Prostate gland (tissue), 2 donors: ENCODE measurements around the gene HRNR. TPM values are rescaled to one million over a fixed set of nuclear protein-coding genes. Genes with fewer than 3 reads are reported as not detected.
A peak's percentile ranks its signal among the peaks of the same experiment; 100 is the strongest.

Experiments used
- DNase-seq: peaks from one replicate; pipeline ENCODE4 v3.0.0-alpha.2; 2019; ENCODE audit warnings: low spot score
- H3K27ac ChIP-seq, 2 donors: fragments of 200-600 bp; sonication (generic); 2 replicates each; pipeline ENCODE4 v1.5.1; 2017 to 2019
- H3K27me3 ChIP-seq: fragments of 200-600 bp; sonication (generic); replicated peaks from 2 replicates; pipeline ENCODE4 v1.5.1; 2019; ENCODE audit not compliant: insufficient read depth
- H3K36me3 ChIP-seq, 2 donors: fragments of 200-600 bp; sonication (generic); 1 replicate in 1 of 2; 2 replicates in 1 of 2; pipeline versions ENCODE4 v1.5.1 to v1.8.1; 2017 to 2019
- H3K4me1 ChIP-seq: fragments of 200-600 bp; sonication (generic); replicated peaks from 2 replicates; pipeline ENCODE4 v1.5.1; 2019
- H3K4me3 ChIP-seq, 2 donors: fragments of 200-600 bp; sonication (generic); 2 replicates each; pipeline ENCODE4 v1.5.1; 2017 to 2019
- H3K9me3 ChIP-seq: fragments of 200-600 bp; sonication (generic); 2 replicates; pipeline ENCODE4 v1.5.1; 2017
- POLR2A ChIP-seq: fragments of 450-650 bp; IDR thresholded peaks from one replicate; pipeline ENCODE4 v1.6.1; 2016; ENCODE audit warnings: antibody characterized with exemption, mild to moderate bottlenecking
- POLR2AphosphoS5 ChIP-seq: sonication (generic); formaldehyde crosslinking; IDR thresholded peaks from one replicate; pipeline ENCODE4 v1.6.1; 2017; ENCODE audit warnings: antibody characterized with exemption
- WGBS: methylation state at CpG from one replicate; pipeline ENCODE4 v1.1.5; 2018; 5-methylcytosine and 5-hydroxymethylcytosine counted together
- intact Hi-C: fragments of 100-400 bp; cut with DNase I; formaldehyde crosslinking; loops from one replicate; pipeline ENCODE4 v1.14.2; 2022
- total RNA-seq, 2 donors: library from RNA; depleted of rRNA; stranded (reverse); fragments of >200 nt; gene quantifications; one replicate each; pipeline ENCODE4 v1.1.0, GENCODE V29; 2016
- TF ChIP-seq, protein P1 (sequence below), 4 experiments: fragments of 200-600 bp in 2 of 4; fragments of 450-650 bp in 2 of 4; sonication (generic) in 2 of 4; IDR thresholded peaks; 1 replicate in 3 of 4; 2 replicates in 1 of 4; pipeline ENCODE4 v1.5.1; 2016 to 2019; ENCODE audit warnings: antibody characterized with exemption in 4 of 4, mild to moderate bottlenecking in 2 of 4, moderate library complexity in 2 of 4

Gene HRNR
- total RNA-seq, 2 donors from 2014 or later, result 0.06 TPM; not detected in 1

GRCh38 chr1:152167835-152168534 lies 56.0 kb downstream of the HRNR start:
- H3K9me3 ChIP-seq, result no peaks in the 10 kb centered on the region
- no peak overlapping the region for H3K27ac ChIP-seq
- intact Hi-C loops, result no loop called here
- WGBS, result 31% methylated on average over 3 of the region's 3 CpGs
- peak; percentile 76 for DNase-seq
- no peaks in the 10 kb centered on the region for H3K27me3 ChIP-seq
- H3K36me3 ChIP-seq, result no peaks in the 10 kb centered on the region
- no peak overlapping the region for H3K4me3 ChIP-seq
- H3K4me1 ChIP-seq, result no peaks in the 10 kb centered on the region
- TF ChIP-seq, protein P1, sequence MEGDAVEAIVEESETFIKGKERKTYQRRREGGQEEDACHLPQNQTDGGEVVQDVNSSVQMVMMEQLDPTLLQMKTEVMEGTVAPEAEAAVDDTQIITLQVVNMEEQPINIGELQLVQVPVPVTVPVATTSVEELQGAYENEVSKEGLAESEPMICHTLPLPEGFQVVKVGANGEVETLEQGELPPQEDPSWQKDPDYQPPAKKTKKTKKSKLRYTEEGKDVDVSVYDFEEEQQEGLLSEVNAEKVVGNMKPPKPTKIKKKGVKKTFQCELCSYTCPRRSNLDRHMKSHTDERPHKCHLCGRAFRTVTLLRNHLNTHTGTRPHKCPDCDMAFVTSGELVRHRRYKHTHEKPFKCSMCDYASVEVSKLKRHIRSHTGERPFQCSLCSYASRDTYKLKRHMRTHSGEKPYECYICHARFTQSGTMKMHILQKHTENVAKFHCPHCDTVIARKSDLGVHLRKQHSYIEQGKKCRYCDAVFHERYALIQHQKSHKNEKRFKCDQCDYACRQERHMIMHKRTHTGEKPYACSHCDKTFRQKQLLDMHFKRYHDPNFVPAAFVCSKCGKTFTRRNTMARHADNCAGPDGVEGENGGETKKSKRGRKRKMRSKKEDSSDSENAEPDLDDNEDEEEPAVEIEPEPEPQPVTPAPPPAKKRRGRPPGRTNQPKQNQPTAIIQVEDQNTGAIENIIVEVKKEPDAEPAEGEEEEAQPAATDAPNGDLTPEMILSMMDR (IDR thresholded peaks at IDR 0.05), result no peak
- TF ChIP-seq POLR2AphosphoS5, result peak; percentile 71

DNA sequence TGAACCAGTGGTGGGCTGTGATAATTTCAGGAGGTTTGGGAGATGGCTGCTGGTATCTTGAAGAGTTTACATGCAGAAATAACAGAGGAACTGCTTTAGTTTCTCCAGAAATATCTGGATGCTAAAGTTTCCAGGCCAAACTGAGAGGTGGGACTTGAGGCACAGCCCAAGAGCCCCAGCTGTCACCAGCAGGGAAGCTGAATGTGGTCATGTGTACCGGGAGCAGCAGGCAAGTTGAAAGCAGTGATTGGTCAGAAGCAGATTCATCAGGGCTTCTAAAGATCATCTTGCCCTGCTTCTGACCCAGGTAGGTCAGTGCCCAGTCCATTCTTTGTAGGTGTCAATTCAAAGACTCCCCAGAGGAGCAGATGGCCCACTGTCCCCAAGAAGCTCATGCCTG lies 57.0 kb downstream of the HRNR start:
- Histone ChIP-seq H3K4me3 (no peak overlapping the region), H3K27ac (no peak overlapping the region), H3K4me1 (no peaks in the 10 kb centered on the region), H3K27me3 (no peaks in the 10 kb centered on the region), H3K9me3 (no peaks in the 10 kb centered on the region), H3K36me3 (no peaks in the 10 kb centered on the region)
- 50% methylated on average over 1 of the region's 1 CpG for WGBS
- TF ChIP-seq POLR2A (no peak), POLR2AphosphoS5 (no peak)
- TF ChIP-seq, protein P1 (IDR thresholded peaks at IDR 0.05), result no peak
- DNase-seq, result no peak
- intact Hi-C loops, result no loop called here

DNA sequence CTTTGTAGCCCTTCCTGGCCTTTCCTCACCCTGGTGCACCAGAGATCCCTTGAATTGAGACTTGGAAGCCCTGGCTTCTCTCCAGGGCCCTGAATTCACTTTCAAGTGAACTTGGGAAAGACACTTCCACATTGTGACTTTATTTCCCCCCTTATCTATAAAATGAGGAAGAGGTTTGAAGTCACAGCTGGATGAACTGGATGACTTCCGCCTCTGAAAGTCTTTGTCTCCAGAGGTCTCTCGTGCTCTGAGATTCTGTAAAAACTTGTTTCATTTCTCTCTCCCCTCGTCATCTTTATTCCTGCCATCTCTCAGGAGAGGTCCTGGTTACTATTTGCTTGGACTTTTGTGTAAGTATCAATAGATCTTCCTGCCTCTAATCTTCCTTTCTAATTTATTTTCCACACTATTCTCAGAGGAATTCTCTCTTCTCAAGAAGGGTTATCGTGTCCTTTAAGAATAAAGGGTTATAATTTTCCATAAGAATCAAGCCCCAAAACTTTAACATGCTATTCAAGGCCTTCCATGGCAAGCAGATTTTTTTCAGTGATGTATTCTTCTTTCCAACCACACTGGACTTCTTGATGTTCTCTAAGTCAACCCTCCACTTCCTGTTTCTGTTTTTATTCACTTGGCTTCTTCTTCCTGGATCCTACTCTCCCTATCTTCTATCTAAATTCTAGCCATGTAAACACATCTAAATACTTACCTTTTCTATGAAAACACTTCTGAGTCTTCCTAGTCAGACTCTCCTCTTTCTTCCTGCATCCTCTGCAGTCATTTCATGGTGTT lies 58.5 kb downstream of the HRNR start:
- Histone ChIP-seq H3K27me3 (no peaks in the 10 kb centered on the region), H3K36me3 (no peaks in the 10 kb centered on the region), H3K27ac (no peak overlapping the region), H3K4me1 (no peaks in the 10 kb centered on the region), H3K9me3 (no peaks in the 10 kb centered on the region), H3K4me3 (no peak overlapping the region)
- no peak for DNase-seq
- WGBS, result 93% methylated on average over 4 of the region's 4 CpGs
- TF ChIP-seq POLR2AphosphoS5 (no peak), POLR2A (no peak)
- TF ChIP-seq, protein P1 (IDR thresholded peaks at IDR 0.05), result no peak
- intact Hi-C loops, result no loop called here

GRCh38 chr1:152164517-152165136 lies 59.4 kb downstream of the HRNR start:
- TF ChIP-seq POLR2A (no peak), POLR2AphosphoS5 (no peak)
- TF ChIP-seq, protein P1 (IDR thresholded peaks at IDR 0.05), result no peak
- H3K27ac ChIP-seq, result no peak overlapping the region
- H3K4me1 ChIP-seq, result no peaks in the 10 kb centered on the region
- 54% methylated on average over 2 of the region's 2 CpGs for WGBS
- no peaks in the 10 kb centered on the region for H3K36me3 ChIP-seq
- no peak for DNase-seq
- intact Hi-C loops, result no loop called here
- no peak overlapping the region for H3K4me3 ChIP-seq
- no peaks in the 10 kb centered on the region for H3K9me3 ChIP-seq
- H3K27me3 ChIP-seq, result no peaks in the 10 kb centered on the region
